HG03280 (cell line): ENCODE measurements around the gene ATXN1.
"Not testable (repeated sequence)": the region's sequence is repeated elsewhere in the genome, so short reads cannot be mapped to it uniquely, and the experiment has no call there.

Source experiments
- ATAC-seq: cut with Tn5 transposase; IDR thresholded peaks from one replicate; pipeline ENCODE4 v1.9.1; 2021; ENCODE audit warnings: mild to moderate bottlenecking, moderate library complexity; ENCODE audit not compliant: unreplicated experiment

The ATXN1 gene

GRCh38 chr6:16702627-16703378, 58.5 kb downstream of the ATXN1 start:
- not testable (repeated sequence) for ATAC-seq

DNA sequence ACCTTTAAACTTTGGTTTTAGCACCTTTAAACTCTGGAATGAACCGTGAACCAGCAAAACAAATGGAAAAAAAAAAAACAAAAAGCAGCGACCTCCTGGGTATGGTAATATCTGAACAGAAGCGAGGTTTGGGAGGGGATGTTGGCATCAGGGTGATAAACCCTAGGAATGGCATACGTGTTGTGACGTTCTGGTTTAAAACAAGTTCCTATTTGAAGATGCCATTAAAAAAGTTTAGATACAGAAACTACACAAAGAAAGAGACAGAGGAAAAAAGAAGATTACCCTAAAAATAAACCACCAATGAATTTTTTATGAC, 60.4 kb downstream of the ATXN1 start:
- no peak for ATAC-seq

DNA sequence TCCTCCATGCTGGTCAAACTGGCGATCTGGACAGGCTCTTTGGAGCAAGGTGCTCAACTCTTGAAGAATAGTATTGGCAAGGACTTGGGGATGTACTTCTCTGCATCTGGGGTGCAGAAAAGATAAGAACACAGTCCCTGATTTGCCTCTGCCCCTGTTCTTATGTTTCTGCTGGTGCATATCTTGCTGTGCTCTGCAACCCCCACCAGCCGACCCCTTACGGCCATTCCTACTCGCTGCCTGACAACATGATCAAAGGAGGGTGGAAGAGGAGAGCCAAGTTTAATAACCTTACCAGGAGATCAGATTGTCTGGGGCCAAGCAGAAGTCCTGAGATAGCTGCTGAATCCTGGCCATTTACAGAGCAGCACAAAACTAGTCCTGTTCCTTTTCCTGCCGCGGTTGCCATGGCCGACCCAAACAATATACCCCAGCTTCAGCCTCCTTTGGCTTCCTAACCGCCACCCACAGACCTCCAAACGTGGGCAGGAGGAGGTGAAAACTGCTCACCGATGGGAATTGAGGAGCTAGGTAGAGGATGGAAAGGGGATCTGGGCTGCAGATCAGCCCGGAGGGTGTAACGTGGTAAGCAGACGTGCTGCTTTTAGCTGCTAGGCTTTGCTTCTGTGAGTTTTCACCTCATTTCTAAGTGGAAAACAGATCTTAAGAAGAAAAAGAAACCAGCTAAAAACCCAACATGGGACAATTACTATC, 60.9 kb downstream of the ATXN1 start:
- ATAC-seq, result no peak

- no peak for ATAC-seq
Observed at GRCh38 chr6:16698997-16699868, 62.0 kb downstream of the ATXN1 start.

DNA sequence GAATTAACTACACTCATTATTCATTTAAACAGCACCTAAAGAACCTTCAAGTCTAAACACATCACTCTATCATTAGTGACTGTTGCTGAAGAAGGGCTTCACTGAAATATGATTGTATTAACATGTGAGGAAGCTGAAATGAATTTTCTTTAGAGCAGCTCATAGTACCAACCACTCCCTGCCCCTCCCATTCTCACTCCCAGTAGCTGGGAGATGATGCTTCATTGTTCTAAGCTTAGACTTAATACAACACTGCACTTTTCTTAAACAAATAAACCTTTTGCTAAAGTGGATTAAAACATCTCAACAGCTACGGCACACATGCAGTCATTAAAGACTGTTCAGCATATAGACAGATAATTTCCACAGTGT, 63.1 kb downstream of the ATXN1 start:
- ATAC-seq, result no peak

- ATAC-seq, result no peak
Observed at GRCh38 chr6:16697437-16698161, 63.7 kb downstream of the ATXN1 start.

GRCh38 chr6:16696496-16696895, 64.8 kb downstream of the ATXN1 start:
- ATAC-seq, result no peak

- ATAC-seq, result peak; percentile 61
Observed at GRCh38 chr6:16694781-16695578, 66.3 kb downstream of the ATXN1 start.

GRCh38 chr6:16691324-16691723, 69.9 kb downstream of the ATXN1 start:
- no peak for ATAC-seq

DNA sequence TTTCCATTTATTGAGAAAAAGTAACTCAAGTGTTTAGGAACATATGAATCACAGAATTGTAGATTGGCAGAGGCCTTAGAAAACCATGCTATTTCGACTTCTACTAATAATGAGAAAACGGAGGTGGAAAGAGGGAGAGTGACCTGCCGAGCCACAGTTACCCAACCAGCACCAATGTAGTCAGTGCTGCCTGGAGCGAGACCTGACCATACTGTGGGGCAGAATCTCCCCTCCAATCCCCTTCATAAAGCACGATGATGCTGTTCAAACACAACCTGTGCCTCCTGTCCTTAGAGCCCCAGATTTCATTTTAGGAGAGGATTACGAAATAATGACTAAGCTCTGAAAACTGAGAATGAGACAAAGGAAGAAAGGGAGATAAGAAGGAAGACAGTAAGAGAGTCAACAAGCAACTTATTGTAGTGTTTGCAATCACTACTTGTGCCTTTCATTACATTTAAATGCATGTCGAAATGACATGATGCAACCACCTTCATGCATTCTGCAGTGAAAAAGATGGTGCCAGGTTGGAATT, 70.6 kb downstream of the ATXN1 start:
- ATAC-seq, result peak; percentile 77

GRCh38 chr6:16689788-16690607, 71.3 kb downstream of the ATXN1 start:
- no peak for ATAC-seq

DNA sequence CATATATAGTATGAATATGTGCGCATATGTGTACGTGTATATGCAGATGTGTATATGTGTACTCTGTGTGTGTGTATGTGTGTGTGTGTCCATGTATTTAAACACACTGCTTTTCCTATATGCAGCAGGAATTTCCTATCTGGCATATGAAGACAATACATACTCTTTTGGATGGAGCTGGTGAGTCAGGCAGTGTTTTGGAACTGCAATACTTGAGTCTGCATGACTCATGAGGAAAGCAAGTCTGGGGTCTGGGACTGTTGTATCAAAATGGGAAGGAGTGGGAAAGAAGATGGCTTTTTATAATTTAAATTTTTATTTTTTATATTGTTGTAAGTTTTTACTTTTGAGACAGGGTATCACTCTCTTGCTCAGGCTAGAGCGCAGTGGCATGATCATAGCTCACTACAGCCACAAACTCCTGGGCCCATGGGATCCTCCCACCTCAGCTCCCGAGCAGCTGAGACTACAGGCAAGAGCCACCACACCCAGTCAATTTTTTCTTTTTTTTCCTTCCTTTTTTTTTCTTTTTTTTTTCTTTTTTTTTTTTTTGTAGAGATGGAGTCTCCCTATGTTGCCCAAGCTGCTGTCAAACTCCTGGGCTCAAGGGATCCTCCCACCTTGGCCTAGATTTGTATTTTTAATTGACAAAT, 72.2 kb downstream of the ATXN1 start:
- ATAC-seq, result no peak

DNA sequence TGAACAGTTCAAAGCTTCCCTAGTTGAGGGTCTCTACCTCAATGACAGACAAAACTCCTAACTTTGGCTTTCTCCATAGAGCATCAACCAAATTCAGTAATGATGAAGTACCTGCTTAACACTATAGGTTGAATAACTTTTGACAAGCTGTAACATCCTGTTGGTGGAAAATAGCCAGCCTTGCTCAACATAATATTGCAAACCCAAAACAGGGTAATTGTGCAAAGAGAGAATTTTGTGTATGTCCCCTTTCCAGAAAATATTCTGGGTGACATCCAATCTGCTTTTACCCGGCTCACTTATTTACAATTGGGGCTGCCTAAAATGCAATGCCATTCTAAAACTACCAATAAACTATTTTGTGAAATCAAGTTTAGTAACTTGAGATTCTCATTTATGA, 72.8 kb downstream of the ATXN1 start:
- no peak for ATAC-seq

GRCh38 chr6:16687045-16687444, 74.2 kb downstream of the ATXN1 start:
- ATAC-seq, result no peak

- ATAC-seq, result no peak
Observed at GRCh38 chr6:16684896-16685554, 76.2 kb downstream of the ATXN1 start.

DNA sequence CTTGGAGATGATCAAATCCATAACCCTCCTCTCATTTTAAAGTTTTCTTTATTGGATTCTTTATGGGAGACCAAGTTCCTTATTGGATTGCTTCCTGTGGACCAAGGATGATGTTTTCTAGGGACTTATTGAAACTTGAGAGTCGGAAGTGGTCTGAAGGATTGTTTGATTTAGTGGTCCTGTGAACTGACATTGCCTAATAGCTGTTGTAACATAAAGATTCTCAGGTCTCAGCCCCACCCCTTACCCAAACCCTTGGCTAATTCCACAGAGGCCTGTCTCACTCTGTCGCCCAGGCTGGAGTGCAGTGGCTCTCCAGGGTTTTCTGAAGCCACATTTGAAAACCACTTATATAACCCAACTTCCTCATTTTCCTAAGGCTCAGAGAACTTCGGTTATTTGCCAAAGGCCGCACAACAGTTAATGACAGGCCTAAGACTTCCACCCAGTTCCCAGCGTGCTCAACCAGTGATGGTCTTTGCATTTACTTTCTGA, 77.0 kb downstream of the ATXN1 start:
- no peak for ATAC-seq

DNA sequence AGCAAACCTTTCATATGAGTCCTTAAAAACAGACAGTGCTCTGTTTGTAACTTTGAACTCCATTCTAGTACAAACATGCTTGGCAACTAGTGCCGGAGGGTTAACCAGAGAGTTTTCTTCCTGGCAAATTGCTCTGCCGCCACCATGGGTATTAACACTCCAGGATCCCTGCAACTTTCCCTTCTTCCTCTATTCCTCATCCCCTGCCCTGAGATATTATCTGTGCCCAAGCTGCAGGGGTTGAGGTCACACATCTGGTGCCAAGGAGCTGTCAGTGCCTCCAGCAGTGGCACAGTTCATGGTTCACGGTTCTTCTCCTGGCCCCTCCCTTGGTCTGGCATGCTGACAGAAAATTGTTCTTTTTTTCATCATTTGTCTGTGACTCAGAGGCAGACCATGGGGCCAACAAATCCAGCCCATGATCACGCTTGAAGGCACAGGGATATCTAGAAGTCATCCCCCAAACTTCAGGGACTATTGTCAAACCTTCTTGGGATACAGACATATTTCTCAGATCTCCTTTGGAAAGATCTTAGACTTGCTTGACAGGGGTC, 77.5 kb downstream of the ATXN1 start:
- no peak for ATAC-seq
